Measurements from ENCODE around the gene LRRC32.
"Not testable (repeated sequence)": the region's sequence is repeated elsewhere in the genome, so short reads cannot be mapped to it uniquely, and the experiment has no call there.

LRRC32 gene

GRCh38 chr11:76648061-76648460, 22.5 kb downstream of the LRRC32 start:
- no peak for DNase-seq (ENCODE audit: low read depth)

- no peak for DNase-seq (ENCODE audit: low read depth)
Observed at GRCh38 chr11:76646882-76647534, 23.5 kb downstream of the LRRC32 start.

GRCh38 chr11:76644591-76644990, 26.0 kb downstream of the LRRC32 start:
- DNase-seq (ENCODE audit: low read depth): no peak

GRCh38 chr11:76643711-76644110, 26.8 kb downstream of the LRRC32 start:
- not testable (repeated sequence) for DNase-seq (ENCODE audit: low read depth)

GRCh38 chr11:76642341-76642740, 28.2 kb downstream of the LRRC32 start:
- DNase-seq (ENCODE audit: low read depth): no peak

- DNase-seq (ENCODE audit: low read depth): no peak
Observed at GRCh38 chr11:76641905-76642304, 28.6 kb downstream of the LRRC32 start.

- DNase-seq (ENCODE audit: low read depth): no peak
Observed at GRCh38 chr11:76640501-76640900, 30.0 kb downstream of the LRRC32 start.

GRCh38 chr11:76639621-76640020, 30.9 kb downstream of the LRRC32 start:
- no peak for DNase-seq (ENCODE audit: low read depth)

- no peak for DNase-seq (ENCODE audit: low read depth)
Observed at GRCh38 chr11:76638270-76639197, 32.0 kb downstream of the LRRC32 start.

- DNase-seq (ENCODE audit: low read depth): no peak
Observed at GRCh38 chr11:76637491-76638269, 32.9 kb downstream of the LRRC32 start.

- no peak for DNase-seq (ENCODE audit: low read depth)
Observed at GRCh38 chr11:76636826-76637460, 33.6 kb downstream of the LRRC32 start.

GRCh38 chr11:76635991-76636738, 34.4 kb downstream of the LRRC32 start:
- DNase-seq (ENCODE audit: low read depth): no peak

- no peak for DNase-seq (ENCODE audit: low read depth)
Observed at GRCh38 chr11:76634886-76635285, 35.7 kb downstream of the LRRC32 start.

- DNase-seq (ENCODE audit: low read depth): no peak
Observed at GRCh38 chr11:76632492-76632891, 38.1 kb downstream of the LRRC32 start.

GRCh38 chr11:76631566-76632308, 38.8 kb downstream of the LRRC32 start:
- DNase-seq (ENCODE audit: low read depth): no peak

- DNase-seq (ENCODE audit: low read depth): no peak
Observed at GRCh38 chr11:76630600-76631281, 39.8 kb downstream of the LRRC32 start.

GRCh38 chr11:76629853-76630599, 40.5 kb downstream of the LRRC32 start:
- no peak for DNase-seq (ENCODE audit: low read depth)

- DNase-seq (ENCODE audit: low read depth): no peak
Observed at GRCh38 chr11:76629116-76629852, 41.3 kb downstream of the LRRC32 start.
